GM12873 (cell line): Measurements from ENCODE around the gene PZP.

ENCODE experiments used
- CTCF ChIP-seq: IDR thresholded peaks from 2 replicates; pipeline ENCODE4 v1.5.1; 2012; ENCODE audit warnings: low read depth, mild to moderate bottlenecking, moderate library complexity, low read length, control low read depth; ENCODE audit not compliant: insufficient read depth; ENCODE audit errors: missing control alignments

PZP gene

GRCh38 chr12:9118158-9118557 lies 90.0 kb downstream of the PZP start:
- no peak for TF ChIP-seq CTCF

- TF ChIP-seq CTCF = no peak
Observed at GRCh38 chr12:9115731-9116559, 92.2 kb downstream of the PZP start, which contains the start of gene A2M. A2M (minus strand) TSS chr12:9115919; CDS start chr12:9115849, 70 bp downstream.

GRCh38 chr12:9114946-9115345 lies 93.2 kb downstream of the PZP start:
- no peak for TF ChIP-seq CTCF

- TF ChIP-seq CTCF = no peak
Observed at GRCh38 chr12:9113987-9114309, 94.2 kb downstream of the PZP start.

GRCh38 chr12:9113296-9113986 lies 94.8 kb downstream of the PZP start:
- TF ChIP-seq CTCF = no peak

- no peak for TF ChIP-seq CTCF
Observed at GRCh38 chr12:9112076-9112853, 95.9 kb downstream of the PZP start.

- TF ChIP-seq CTCF = no peak
Observed at GRCh38 chr12:9111525-9111924, 96.7 kb downstream of the PZP start.
